ENCODE results near the gene PAIP2B. TPM values are rescaled to one million over a fixed set of nuclear protein-coding genes. Genes with fewer than 3 reads are reported as not detected.

The PAIP2B gene
- total RNA-seq, 2 donors from 2014 or later = 4.7 to 6.3 TPM

DNA sequence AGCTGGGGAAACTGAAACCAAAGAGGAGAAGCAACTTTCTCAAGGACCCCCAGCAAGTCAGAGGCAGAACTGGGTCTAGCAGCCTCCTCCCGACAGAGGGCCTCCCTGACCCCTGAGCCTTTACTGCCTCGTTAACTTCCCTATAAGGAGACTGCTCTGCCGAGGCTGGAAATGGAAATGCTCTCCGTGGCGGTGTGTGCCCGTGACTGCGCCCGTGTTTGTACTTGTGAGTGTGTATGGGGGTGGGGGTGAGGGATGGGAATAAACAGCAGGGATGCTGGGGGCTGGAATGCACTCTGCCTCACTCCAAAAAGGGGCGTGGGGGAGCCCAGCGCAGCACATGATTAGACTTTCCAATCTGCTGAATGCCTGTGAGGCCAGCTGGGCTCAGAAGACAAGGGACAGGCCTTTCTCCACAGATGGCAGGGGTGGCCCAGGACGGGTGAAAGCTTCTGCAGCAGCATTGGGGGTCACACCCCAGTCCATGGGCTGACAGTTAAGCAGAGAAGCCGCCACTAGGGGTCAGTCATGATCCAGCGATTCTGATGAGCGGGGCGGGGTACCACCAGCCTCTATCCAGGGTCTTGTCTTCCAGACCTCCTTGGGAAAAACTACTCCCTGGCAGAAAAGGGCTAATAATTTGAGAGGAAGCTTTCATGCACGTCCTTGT is 69.6 kb downstream of the PAIP2B start:
- DNase-seq (peak; percentile 47 to 70), ATAC-seq (peak; percentile 73)
- intact Hi-C loops (cut with DNase I, micrococcal nuclease) = no loop called here

DNA sequence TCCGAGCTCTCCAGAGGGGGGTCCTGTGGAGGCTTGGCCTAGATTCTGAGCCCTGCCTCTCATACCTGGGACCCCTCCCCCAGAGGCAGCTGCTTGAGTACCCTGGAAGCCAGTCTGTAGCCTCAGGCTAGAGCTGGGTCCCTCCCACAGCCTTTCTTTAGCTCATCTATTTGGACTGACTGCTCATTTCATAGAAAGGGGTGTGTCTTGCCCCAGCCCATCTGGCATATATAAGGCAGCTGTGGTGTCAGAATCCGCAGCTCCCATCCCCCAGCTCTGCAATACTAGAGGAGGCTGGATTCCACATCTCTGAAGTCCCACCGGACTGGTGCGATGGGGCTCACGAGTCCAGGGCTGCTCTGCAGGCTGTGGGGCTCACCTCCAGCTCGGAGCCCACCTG is 70.3 kb downstream of the PAIP2B start:
- intact Hi-C loops (cut with DNase I, micrococcal nuclease) = no loop called here
- peak in 1 of 2 donors; percentile 41 for DNase-seq
- peak; percentile 47 for ATAC-seq

DNA sequence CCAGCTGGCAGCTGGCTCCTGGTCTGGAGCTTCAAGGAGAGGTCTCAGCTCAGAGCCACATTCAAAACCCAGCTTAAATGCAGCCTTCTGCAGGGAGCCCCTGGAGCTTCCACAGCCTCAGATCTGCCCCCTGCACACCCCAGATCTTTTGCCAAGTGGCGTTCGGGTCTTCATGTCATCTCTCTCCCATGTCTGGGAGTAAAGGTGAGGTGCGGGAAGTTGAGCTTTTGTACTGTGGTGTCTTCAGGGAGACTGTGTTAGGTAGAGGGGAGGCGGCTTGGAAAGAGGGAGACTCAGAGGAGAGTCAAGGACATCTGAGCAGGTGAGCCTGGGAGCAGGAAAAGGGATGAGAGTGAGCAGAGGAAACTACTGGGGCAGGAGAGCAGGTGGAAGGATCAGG is 71.1 kb downstream of the PAIP2B start:
- DNase-seq (no peak), ATAC-seq (no peak)
- intact Hi-C loops (cut with DNase I, micrococcal nuclease) = no loop called here

DNA sequence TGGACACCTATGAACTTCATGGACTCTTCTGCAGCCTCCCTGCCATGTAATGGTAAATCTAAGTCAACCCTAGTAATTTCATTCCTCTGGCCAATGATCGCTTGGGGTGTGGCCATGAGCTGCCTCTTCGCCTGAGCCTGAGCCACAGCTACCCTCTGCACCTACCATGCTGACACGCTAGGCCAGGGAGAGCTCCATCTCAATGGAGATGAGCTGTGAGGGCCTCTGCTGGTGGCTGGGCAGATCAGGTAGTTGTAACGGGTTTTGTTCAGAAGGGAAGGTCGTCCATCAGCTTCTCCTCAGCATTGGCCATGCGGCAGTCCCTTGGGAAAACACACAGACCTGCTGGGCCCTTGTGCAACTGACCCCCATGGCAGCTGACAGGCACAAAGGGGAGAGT is 72.1 kb downstream of the PAIP2B start:
- DNase-seq = peak in 1 of 2 donors; percentile 16
- intact Hi-C loops (cut with DNase I, micrococcal nuclease) = no loop called here
- peak; percentile 75 for ATAC-seq

DNA sequence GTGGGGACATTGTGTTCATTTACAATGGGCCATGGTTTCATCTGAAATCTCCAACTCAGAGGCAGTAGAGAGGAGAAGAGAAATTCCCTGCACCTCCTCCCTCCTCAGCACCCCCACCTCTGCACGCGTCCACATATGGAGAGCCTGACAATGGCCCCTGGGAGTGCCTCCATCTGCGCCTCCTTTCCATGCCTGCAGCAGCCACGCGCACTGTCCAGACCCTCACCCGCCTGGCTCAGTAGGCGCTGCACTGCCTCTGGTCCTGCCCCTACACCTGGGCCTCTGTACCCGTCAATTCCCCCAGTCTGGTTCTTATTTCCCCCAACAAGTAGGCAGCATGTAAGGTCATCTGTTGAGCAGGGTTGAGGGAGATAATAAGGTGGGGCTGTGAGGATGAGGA is 72.6 kb downstream of the PAIP2B start:
- no peak for DNase-seq
- intact Hi-C loops (cut with DNase I, micrococcal nuclease) = no loop called here

DNA sequence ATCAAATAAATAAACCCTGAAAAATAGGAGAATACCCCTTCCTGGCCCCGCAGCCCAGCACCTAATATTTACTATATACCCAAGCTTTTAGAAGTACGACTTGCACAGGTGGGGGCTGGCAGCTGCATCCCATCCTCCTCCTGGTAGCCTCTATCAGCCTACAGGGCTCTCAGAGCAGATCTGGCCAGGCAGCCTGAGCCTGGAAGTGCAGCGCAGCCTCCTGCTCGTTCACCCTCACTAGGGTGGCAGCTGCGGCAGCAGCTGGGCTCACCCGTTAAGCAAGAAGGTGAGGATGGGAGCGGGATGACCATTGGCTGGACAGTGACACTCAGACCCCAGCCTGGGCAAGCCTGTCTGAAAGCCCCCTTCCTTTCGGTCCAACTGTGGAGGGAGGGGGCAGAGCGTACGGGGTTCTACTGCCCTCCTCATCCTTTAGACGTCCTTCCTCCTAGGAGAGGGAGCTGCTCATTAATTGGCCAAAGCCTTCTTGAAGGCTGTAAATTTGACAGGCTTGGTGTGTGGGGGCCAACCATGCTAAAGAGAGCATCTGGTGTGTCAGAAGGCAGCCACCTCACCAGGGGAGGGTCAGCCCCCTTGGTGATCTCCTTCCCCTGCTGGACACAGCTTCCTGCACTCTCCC is 73.2 kb downstream of the PAIP2B start:
- ATAC-seq (no peak), DNase-seq (no peak)
- intact Hi-C loops (cut with DNase I, micrococcal nuclease) = no loop called here

More for the DNA sequence above, 72.6 kb downstream of the PAIP2B start:
- no peak for ATAC-seq

DNA sequence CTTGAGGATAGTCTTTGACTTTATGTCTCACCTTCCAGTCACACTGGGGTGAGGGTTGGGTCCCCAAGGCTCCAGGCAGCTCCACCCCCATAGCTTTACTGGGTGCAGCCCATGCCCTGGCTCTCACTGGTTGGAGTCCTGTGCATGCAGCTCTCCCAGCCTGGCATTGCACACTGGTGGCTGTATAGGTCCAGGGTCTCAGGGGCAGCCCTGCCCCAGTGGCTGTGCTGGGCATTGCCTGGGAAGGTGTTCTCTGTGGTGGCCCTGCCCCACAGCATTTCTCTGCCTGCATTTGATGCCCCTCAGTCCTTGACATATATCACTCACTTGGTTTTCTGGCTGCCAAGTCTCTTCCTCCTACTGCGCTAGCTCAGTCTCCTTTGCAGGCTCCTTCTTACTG is 75.3 kb downstream of the PAIP2B start:
- DNase-seq (no peak), ATAC-seq (no peak)
- intact Hi-C loops (cut with DNase I, micrococcal nuclease) = no loop called here

DNA sequence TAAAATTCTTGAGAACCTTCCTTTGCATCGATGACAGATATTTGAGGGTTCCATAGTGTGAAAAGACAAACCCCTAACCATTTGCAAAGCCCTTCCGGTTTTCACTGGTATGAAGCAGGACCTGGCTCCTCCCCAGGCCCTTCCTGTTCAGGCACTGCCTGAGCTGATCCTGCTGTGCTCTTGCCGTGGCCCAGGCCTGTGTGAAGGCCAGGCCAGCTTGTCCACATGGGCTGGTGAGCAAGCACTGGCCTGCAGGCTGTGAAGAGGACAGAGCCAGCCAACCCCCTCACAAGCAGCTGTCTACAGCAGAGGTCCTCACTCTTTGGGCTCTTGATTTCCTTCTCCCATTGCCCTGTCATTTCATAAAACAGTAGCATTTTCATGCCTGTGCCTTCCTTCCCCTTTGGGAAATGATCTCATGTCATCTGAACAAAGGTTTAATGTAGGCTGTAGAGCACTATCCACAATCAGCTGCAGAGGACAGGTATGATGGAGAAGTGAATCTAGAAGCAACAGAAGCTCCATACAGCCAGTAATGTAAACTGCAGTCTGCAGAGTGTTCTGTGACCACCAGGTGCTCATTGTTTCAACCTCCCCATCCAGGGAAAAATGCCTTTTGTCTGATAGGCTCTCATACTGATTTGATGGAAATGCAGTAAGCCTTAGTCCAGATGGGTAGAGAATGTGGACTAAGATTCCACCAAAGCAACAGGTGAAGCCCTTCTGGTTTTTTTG is 76.7 kb downstream of the PAIP2B start:
- DNase-seq (no peak), ATAC-seq (no peak)
- intact Hi-C loops (cut with DNase I, micrococcal nuclease) = no loop called here

DNA sequence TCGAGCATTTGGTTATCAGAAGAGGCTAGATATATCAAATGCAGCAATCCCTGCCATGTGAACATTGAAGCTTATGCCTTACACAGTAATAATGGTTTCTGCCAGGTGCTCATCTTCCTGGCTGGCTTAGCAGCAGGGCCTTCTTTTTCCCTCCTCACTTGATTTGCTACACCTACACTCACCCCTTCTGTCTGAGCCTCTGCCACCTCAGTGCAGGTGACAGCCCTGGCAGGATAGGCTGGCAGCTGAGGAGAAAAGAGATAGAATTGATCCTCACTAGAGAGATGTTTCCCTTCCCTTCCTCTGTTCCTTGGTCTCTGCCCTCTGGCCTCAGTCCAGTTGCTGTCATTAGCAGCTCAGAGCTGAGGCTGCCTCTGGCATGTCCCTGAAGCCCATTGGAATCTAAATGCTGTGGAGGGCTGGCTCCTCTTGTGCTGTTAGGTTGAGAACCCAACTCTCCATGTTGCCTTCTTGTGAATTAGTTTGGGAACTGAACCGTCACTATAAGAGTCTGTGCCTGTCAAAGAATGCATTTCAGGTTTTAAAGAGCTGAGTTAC is 78.3 kb downstream of the PAIP2B start:
- intact Hi-C loops (cut with DNase I, micrococcal nuclease) = no loop called here
- DNase-seq = no peak
- no peak for ATAC-seq

DNA sequence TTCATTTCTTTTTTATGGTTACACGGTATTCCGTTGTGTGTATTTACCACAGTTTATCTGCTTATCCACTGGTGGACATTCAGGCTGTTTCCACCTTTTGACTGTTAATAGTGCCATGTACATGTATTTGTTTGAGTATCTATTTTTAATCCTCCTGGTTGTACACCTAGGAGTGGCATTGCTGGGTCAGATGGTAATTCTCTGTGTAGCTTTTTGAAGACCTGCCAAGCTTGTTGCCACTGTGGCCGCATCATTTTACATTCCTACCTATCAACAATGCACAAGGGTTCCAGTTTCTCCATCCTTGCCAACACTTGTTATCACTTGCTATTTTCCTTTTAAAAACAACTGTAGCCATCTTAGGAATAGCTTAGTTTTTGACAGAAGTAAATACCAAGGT is 83.1 kb downstream of the PAIP2B start:
- intact Hi-C loops (cut with DNase I, micrococcal nuclease) = no loop called here
- DNase-seq = no peak
- no peak for ATAC-seq

DNA sequence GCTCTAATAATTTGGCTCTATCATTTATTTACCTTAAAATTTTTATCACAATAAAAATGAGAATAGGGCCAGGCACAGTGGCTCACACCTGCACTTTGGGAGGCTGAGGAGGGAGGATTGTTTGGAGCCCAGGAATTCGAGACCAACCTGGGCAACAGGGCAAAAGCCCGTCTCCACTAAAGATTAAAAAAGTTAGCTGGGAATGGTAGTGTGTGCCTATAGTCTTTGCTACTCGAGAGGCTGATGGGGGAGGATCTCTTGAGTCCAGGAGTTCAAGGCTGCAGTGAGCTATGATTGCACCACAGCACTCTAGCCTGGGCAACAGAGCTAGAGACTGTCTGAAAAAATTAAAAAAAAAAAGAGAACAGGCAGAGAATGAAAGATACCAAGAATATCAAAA is 90.7 kb downstream of the PAIP2B start:
- intact Hi-C loops (cut with DNase I, micrococcal nuclease) = no loop called here
- ATAC-seq (no peak), DNase-seq (no peak)

DNA sequence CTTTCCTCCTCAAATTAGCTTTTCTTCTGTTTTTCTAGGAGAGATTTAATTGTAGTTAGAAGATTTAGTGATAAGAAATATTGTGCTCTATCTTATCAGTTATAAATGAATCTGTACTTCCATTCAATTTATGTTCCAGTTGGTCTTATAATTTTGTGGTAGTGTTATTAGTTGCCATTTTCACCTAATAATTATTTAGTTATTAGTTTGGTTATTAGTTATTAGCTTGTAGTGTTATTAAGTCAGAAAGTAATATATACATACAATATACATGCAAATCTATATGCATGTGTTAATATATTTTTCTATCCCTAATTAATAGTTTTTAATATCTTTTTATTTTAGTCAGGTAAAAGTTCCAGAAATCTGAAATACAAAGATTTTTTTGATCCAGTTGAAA is 93.3 kb downstream of the PAIP2B start:
- intact Hi-C loops (cut with DNase I, micrococcal nuclease) = no loop called here
- DNase-seq = no peak
- ATAC-seq = no peak

Other genes with a start within 250 kb of the PAIP2B start
- under 1 TPM; 0.61 to 0.70 TPM for gene ANKRD53, start 248.5 kb downstream of the PAIP2B start, total RNA-seq
- 10 to 100 TPM; 42.1 to 50.4 TPM for gene TEX261, start 232.2 kb downstream of the PAIP2B start, total RNA-seq
- gene NAGK, start 158.5 kb downstream of the PAIP2B start, total RNA-seq = 10 to 100 TPM; 58.0 to 71.3 TPM
- gene MCEE, start 96.9 kb downstream of the PAIP2B start, total RNA-seq = 10 to 100 TPM; 21.6 to 23.6 TPM
- 10 to 100 TPM; 18.8 to 22.9 TPM for gene MPHOSPH10, start 96.5 kb downstream of the PAIP2B start, total RNA-seq
- gene ZNF638, start 104.7 kb upstream of the PAIP2B start, total RNA-seq = 10 to 100 TPM; 75.5 to 76.7 TPM
- gene DYSF, start 226.5 kb upstream of the PAIP2B start, total RNA-seq = 1 to 10 TPM; 2.4 to 5.0 TPM

All from left colon (tissue), 2 donors.